GM21576 (cell line): ENCODE data around the gene TSPAN11.

Experiments
- ATAC-seq: cut with Tn5 transposase; IDR thresholded peaks from one replicate; pipeline ENCODE4 v1.9.1; 2021; ENCODE audit warnings: mild to moderate bottlenecking, moderate library complexity; ENCODE audit not compliant: unreplicated experiment

TSPAN11 gene

DNA sequence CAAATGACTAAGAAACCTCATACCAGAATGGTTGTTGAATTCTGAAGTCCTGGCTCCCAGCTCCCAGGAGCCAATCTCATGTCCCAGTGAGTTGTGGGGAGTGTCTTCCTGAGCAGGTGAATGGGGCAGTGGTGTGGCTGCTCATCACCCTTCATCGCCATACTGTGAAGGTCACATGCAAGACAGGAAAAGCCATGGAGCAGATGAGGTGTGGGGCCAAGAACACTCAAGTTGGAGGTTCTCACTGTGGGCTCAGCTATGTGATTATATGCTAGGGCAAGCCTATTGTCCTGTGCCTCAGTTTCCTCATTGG is 16.6 kb upstream of the TSPAN11 start:
- ATAC-seq = no peak

DNA sequence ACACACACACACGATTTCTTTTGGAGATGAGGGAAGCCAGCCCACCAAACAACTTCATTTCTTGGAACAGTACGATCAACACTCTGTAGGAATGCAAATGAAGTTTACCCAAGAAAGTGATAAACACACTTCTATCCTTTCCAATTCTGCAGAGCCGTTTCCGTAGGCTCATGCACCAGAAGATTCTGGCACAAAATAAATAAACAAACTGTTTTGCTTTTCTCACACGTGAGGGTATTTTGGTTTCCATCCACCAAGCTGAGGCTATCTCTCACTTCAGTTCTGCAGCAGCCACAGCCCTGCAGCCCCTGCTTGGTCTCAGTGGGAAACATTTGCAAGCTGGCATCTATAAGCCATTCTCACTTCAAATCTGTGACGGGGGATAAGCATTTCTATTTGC is 15.3 kb upstream of the TSPAN11 start:
- ATAC-seq = no peak

DNA sequence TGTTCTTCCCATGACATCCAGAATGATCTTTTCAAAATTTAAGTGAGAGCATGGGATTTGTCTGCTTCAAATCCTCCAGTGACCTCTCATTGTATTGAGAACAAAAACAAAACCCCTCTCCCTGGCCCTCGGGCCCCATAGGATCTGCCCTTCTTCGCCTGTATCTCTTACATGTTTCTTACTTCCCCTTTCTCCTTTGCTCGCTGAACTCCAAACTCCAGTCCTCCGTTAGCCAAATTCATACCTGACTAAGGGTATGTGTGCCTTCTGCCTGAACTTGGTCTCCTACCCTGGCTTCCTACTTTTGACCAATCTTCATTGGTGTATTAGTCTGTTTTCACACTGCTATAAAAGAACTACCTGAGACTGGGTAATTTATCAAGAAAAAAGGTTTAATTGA is 13.2 kb upstream of the TSPAN11 start:
- ATAC-seq = peak; percentile 86

- no peak for ATAC-seq
These were observed 11.5 kb upstream of the TSPAN11 start for GRCh38 chr12:30914986-30915591.

- ATAC-seq = no peak
These were observed 3.5 kb upstream of the TSPAN11 start for GRCh38 chr12:30923057-30923456.

GRCh38 chr12:30925607-30926242 is 823 bp upstream of the TSPAN11 start:
- ATAC-seq = no peak

DNA sequence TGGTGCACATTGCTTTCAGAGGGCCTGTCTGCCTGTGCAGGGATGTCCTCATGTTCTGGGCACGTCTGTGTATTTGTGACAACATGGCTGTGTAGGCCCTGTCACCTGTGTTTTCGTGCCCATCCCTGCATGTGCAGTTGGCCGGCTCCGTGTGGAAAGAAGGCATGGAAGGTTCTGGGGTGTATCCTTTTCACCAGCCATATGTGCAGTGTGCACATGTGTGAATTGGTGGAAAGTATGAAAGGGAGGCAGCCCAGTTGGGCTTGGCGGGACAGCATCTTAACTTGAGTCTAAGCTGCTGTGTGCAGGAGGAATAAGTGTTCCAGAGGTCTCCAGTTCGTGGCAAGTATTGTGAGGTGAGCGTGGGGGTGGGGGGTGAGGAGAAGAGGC is 669 bp downstream of the TSPAN11 start:
- ATAC-seq = no peak

DNA sequence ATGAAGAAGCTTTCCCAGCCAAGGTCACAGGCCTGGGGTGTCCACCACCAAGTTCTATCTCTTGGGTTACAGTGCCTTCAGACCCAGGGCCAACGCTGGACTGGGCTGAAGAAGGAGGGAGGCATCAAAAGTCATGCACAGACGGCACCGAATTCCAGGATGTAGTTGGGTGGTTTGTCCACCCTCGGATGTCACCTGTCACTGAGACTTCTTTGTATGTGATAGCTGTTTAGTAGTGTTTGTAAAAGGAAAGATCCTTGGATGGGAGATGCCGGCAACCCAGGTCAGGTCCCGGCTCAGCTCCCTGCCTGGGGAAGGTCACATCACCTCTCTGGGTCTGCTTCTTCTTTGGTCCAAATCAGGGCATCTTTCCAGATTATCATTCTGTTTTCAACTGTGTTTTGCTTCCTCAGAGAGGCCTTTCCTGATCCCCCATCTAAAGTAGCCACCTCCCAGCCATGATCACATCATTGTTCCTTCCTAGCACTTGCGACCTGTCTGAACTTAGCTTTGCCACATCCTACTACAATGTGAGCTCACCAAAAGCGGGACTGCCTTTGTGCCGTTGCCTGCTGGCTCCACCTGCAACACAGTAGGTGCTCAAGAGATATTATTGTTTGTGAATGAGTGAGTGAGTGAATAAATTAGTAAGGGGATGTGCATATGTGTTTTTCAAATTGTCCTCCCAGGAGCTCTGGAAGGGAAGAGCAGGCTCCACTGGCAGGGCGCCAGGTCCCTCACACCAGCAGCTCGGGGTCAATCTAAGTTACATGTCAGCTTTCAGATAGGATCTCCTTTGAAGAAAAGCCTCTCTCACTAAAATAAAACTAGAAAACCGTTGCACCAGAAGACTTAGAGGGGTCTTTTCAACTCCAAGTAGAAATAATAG is 2.1 kb downstream of the TSPAN11 start:
- ATAC-seq = no peak

DNA sequence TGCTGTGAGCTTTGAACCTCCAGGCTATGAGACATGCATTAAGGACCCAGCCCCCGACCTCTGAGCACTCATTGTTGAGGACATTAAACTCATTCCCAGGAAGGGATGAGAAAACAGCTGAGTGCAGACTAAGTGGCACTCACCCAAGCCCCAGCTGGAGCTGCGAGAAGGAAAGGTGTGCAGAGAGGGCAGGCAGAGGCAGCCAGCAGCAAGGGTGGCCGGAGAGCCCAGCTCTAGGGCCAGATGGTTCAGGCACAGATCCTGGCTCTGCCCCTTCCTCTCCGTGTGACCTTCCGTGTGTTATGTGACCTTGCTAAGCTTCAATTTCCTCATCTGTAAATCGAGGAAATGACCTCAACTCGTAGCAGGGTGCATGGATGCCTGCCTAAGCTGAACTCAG is 3.7 kb downstream of the TSPAN11 start:
- no peak for ATAC-seq

GRCh38 chr12:30930641-30931040 is 4.1 kb downstream of the TSPAN11 start:
- ATAC-seq = no peak

DNA sequence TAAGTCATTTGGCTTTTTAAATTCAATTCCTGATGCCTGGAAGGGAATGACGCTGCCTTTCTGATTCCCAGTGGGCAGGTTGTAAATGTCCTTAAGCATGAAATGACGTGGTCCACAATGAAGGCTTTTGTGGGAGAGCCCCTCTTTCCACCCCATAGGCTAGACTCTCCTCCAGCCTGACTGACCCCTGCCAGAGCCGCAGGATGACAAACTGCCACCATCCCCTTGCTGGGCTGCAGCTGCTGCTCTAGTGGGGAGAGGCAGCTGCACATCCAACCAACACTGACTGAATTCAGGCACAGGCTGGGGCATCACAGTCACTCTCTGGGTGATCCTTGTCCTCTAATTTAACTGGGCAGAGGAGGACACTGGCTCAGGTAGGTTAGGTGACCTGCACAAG is 6.3 kb downstream of the TSPAN11 start:
- no peak for ATAC-seq

- ATAC-seq = no peak
These were observed 8.3 kb downstream of the TSPAN11 start for GRCh38 chr12:30934811-30935210.

DNA sequence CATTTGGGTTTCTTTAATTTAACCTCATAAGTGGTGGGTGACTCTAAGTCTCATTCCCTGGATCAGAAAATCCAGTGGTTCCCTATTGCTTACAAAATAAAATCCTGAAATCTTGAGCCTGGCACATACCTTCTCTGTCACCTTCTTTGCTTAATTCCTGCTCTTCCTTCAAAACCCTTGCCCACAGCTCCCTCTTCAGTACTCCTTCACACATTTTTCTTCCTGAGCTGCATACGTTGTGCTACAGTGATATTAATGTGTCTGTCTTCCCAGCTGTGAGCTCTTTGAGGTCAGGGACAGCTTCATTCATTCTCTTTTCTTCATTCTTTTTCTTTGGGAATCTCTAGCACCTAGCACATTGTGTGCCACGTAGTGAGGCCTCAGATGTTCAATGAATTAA is 9.5 kb downstream of the TSPAN11 start:
- no peak for ATAC-seq

DNA sequence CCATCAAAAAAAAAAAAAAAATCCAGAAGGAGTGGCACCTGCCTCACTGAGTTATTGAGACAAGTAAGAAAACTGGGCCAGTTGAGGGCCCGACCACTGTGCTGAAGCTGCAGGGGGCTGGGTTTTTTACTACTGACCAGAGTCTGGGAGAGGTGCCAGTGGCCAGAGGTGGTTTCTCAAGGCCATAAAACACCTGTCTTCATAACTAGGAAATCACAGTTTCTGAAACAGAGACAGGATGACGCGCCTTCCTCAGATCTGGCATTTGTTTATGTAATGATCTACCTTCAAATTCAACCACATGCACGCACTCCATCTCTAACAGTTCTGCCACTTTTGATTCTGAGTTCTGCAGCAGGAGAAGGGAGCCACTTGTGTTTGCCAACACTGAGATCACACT is 12.7 kb downstream of the TSPAN11 start:
- no peak for ATAC-seq

DNA sequence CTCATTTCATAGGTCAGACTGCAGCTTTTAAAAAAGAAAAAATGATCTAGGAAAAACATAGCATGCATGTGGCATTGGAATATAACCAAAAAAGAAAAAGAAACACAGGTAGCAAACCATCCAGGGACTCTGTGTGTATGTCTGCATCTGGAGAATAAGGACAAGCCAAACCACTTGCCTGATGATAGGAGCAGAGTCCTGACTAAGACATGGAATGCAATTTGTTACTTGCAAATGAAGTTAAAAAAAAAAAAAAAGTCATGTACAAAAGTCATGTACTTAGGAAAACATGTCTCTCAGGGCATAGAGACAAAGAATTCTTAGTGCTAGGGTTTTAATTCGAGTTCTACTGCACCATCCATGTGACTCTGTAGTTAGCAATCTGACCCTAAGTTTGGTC is 15.9 kb downstream of the TSPAN11 start:
- no peak for ATAC-seq

DNA sequence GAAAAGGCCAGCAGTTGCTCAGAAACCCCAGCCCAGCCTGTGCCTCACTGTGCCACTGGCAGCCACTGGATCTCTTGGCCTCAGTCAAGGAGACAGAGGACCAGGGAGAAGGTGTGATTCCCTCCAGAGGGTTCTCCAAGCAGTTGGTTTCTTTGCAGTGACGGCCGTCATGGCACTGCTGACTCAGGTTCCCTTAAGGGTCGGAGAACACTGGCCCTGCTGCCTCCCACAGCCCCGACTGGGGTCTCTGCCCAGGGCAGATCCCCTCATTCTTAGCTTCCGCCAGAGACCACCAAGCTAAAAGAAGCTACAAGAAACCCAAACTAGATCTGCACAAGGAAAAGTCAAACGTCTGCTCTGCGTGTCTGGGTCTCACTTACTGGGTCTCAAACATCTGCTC is 16.4 kb downstream of the TSPAN11 start:
- ATAC-seq = no peak

GRCh38 chr12:30945443-30946164 is 19.1 kb downstream of the TSPAN11 start:
- ATAC-seq = no peak

DNA sequence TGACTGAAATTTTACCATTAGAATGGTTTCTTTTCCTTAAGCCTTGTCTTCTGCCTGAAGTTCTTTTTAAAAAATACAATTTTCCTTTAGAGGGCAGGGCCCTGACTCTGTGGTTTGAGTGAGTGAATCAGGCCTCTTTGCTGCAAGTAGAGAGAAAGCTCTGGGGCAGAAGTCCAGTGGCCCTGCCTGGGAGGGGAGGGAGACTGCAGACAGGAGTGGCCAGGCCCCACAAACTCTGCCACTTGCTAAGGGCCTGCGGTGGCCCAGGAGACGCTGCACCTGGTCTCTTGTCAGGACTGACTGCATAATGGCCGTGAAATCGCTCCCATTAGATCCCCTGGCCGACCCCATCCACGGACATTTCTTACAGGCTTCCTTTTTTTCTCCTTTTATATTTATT is 25.5 kb downstream of the TSPAN11 start:
- ATAC-seq = no peak

GRCh38 chr12:30953257-30953656 is 26.7 kb downstream of the TSPAN11 start:
- ATAC-seq = no peak

- ATAC-seq = no peak
These were observed 27.6 kb downstream of the TSPAN11 start for GRCh38 chr12:30953951-30954751.

DNA sequence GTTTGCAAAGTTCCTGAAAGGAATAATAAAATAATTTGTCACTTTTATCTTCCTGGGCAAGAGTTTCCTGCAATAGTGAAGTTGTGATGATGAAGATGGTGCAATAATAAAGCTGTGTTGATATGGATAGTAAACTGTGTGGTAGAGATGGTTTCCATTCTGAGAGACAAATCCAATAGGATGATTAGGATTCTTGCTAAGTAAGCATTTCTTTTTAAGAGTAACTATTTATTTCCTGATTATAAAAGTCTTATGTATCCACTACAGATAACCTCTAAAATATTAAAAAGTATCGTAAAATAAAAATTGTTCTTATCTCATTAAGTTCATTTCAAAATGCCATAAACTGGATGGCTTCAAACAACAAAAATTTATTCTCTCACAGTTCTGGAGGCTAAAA is 28.7 kb downstream of the TSPAN11 start:
- ATAC-seq = no peak
